ENCODE results near the gene POLD1. TPM values are rescaled to one million over a fixed set of nuclear protein-coding genes. Genes with fewer than 3 reads are reported as not detected.

The POLD1 gene
- total RNA-seq, 4 donors from 2014 or later = 14.0 to 18.8 (median 17.6) TPM

GRCh38 chr19:50357178-50358100, 26.7 kb upstream of the POLD1 start:
- intact Hi-C loops (cut with DNase I) = no loop called here
- Histone ChIP-seq H3K27ac (peak overlapping the region; percentile 60 to 87 (median 82)), H3K27me3 (peaks cover 0 to 15% (median 0%) of the 10 kb centered on the region in 4 donors), H3K4me3 (peak overlapping the region; percentile 26 to 62 (median 40)), H3K9me3 (no peaks in the 10 kb centered on the region), H3K36me3 (no peaks in the 10 kb centered on the region), H3K4me1 (peaks cover 0 to 25% (median 0%) of the 10 kb centered on the region in 3 donors)
- TF ChIP-seq POLR2A (IDR thresholded peaks at IDR 0.05) (peak in 1 of 4 donors; percentile 46), CTCF (IDR thresholded peaks at IDR 0.05) (peak; percentile 85 to 95 (median 91))
- peak; percentile 28 for DNase-seq
- 12 to 22% methylated on average over 6 to 28 of the region's 54 CpGs for WGBS, 2 donors

GRCh38 chr19:50358483-50359327, 25.4 kb upstream of the POLD1 start:
- Histone ChIP-seq H3K27me3 (peaks cover 0 to 15% (median 0%) of the 10 kb centered on the region in 4 donors), H3K27ac (peak overlapping the region in 3 of 4 donors; percentile 82 to 87 (median 83)), H3K4me1 (peaks cover 0 to 25% (median 0%) of the 10 kb centered on the region in 3 donors), H3K9me3 (no peaks in the 10 kb centered on the region), H3K36me3 (no peaks in the 10 kb centered on the region), H3K4me3 (peak overlapping the region; percentile 26 to 62 (median 40))
- no peak for DNase-seq
- intact Hi-C loops (cut with DNase I) = no loop called here
- no peak for TF ChIP-seq CTCF (IDR thresholded peaks at IDR 0.05)
- peak in 1 of 4 donors; percentile 48 for TF ChIP-seq POLR2A (IDR thresholded peaks at IDR 0.05)
- 43 to 48% methylated on average over 24 to 35 of the region's 54 CpGs for WGBS, 2 donors

- TF ChIP-seq POLR2A (IDR thresholded peaks at IDR 0.05) (no peak), CTCF (IDR thresholded peaks at IDR 0.05) (no peak)
- 89% methylated on average over 4 of the region's 11 CpGs; no CpG with 5 or more reads in 1 of the 2 donors for WGBS, 2 donors
- no peaks in the 10 kb centered on the region for H3K36me3 ChIP-seq
- intact Hi-C loops (cut with DNase I) = no loop called here
- no peak for DNase-seq
- H3K4me3 ChIP-seq = no peak overlapping the region
- peaks cover 0 to 15% (median 0%) of the 10 kb centered on the region in 4 donors for H3K27me3 ChIP-seq
- H3K9me3 ChIP-seq = no peaks in the 10 kb centered on the region
- no peak overlapping the region for H3K27ac ChIP-seq
- H3K4me1 ChIP-seq = peaks cover 0 to 25% (median 0%) of the 10 kb centered on the region in 3 donors
These were observed 24.8 kb upstream of the POLD1 start for GRCh38 chr19:50359328-50359818.

- 74 to 80% methylated on average over 4 to 6 of the region's 7 CpGs for WGBS, 2 donors
- H3K4me1 ChIP-seq = peaks cover 0 to 25% (median 0%) of the 10 kb centered on the region in 3 donors
- no peak overlapping the region for H3K4me3 ChIP-seq
- no peaks in the 10 kb centered on the region for H3K36me3 ChIP-seq
- no peak for DNase-seq
- H3K27ac ChIP-seq = no peak overlapping the region
- TF ChIP-seq CTCF (IDR thresholded peaks at IDR 0.05) (no peak), POLR2A (IDR thresholded peaks at IDR 0.05) (no peak)
- peaks cover 0 to 15% (median 0%) of the 10 kb centered on the region in 4 donors for H3K27me3 ChIP-seq
- H3K9me3 ChIP-seq = no peaks in the 10 kb centered on the region
- intact Hi-C loops (cut with DNase I) = no loop called here
These were observed 22.7 kb upstream of the POLD1 start for GRCh38 chr19:50361290-50362029.

Data from esophagus squamous epithelium (tissue), 5 donors.